Stimulated activated naive CD8-positive, alpha-beta T cell treated with anti-CD3 and anti-CD28 coated beads, Interleukin-15, Interleukin-2, amounts not matched to agents 100 ng/mL and 50 ng/mL, for 24 hours (primary cell): ENCODE results near the gene OR1J1.

Source experiments
- H3K27ac Mint-ChIP-seq: one replicate; pipeline ENCODE4 v1.8.0; 2021; ENCODE audit warnings: mild to moderate bottlenecking, mixed read lengths
- H3K27me3 Mint-ChIP-seq: one replicate; pipeline ENCODE4 v1.8.0; 2021; ENCODE audit warnings: mixed read lengths
- H3K36me3 Mint-ChIP-seq: one replicate; pipeline ENCODE4 v1.8.0; 2021; ENCODE audit warnings: low read depth, mixed read lengths
- H3K4me1 Mint-ChIP-seq: one replicate; pipeline ENCODE4 v1.8.0; 2021; ENCODE audit warnings: low read depth, mixed read lengths
- H3K4me3 Mint-ChIP-seq: one replicate; pipeline ENCODE4 v1.8.0; 2021; ENCODE audit warnings: mild to moderate bottlenecking, mixed read lengths
- H3K9me3 Mint-ChIP-seq: one replicate; pipeline ENCODE4 v1.8.0; 2021; ENCODE audit warnings: mixed read lengths

OR1J1 gene

DNA sequence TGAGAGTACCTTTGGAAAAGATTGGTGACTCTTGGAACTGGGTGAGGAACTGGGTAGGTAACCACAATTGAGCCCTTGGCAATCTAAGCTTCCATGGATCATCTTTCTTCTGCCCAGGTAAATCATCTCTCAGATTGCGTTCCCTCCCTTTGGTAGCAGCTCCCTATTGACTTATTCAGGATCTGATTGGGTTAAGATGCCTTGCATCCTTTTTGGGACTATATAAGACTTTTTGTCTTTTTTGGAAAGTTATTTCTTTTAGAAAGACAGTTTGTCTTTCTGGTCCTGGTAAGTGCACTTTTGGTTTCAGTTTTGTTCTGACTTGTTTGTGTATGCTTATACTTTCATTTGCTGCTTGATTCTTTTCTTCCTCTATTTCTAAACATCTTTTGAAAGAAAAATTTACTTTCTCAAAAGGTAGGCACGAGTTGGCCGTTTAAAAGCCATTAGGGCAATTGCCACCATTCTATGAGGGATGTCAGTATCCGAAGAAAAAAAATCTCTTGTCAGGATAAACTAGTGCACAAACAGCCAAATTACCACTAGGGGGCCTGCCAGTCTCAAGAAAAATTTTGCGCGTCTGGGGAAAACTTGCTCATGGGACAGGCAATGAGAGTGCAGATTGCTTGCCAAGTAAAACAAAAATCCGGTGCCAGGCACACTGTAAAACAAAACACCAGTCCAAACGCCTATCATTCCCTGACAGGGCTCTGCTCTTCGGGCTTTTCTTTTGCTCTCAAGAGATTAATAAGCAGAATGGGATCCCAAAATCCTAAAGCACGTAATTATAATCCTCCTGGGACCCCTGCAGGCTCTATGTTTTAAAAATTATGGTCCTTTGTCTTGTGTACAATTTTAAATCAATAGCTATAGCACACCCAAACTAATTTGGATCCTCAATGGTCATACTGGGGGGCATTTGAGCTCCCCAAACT, 12.8 kb downstream of the OR1J1 start:
- Mint-ChIP-seq H3K36me3 (no peaks in the 10 kb centered on the region), H3K4me1 (peaks cover 17% of the 10 kb centered on the region), H3K27me3 (peaks cover 39% of the 10 kb centered on the region), H3K4me3 (peak overlapping the region; percentile 86), H3K9me3 (no peaks in the 10 kb centered on the region), H3K27ac (peak overlapping the region; percentile 65)

DNA sequence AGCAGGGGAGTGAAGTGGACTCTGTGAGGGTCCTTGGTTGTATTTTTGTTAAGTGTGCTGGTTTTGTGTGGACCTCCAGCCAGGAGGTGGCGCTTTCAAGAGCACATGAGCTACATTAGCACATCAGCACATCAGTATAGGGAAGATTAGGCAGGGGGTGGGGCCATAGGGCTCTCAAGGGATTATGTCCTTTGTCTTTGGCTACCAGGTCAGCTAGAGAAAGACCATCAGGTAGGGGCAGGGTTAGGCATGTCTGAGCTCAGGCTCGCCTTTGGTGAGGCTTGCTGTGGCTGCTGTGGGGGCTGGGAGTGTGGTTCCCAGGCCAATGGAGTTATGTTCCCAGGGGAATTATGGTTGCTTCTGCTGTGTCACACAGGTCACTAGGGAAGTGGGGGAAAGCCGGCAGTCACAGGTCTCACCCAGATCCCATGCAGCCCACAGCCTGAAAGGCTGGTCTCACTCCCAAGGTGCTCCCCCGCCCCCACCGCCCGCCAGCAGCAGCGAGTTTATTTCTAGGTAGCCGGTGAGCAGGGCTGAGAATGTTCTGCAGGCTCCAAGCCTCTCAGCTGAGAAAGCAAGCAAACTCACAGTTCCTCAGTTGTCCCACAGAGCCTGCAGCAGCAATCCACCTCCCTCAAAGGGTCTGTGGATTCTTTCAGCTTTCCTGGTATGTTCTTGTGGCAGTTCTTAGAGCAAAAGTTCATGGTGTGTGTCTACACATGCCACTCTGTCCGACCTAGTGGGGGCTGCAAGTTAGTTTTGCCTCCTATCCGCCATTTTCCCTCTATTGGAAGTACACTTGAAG, 13.7 kb downstream of the OR1J1 start:
- H3K36me3 Mint-ChIP-seq = no peaks in the 10 kb centered on the region

DNA sequence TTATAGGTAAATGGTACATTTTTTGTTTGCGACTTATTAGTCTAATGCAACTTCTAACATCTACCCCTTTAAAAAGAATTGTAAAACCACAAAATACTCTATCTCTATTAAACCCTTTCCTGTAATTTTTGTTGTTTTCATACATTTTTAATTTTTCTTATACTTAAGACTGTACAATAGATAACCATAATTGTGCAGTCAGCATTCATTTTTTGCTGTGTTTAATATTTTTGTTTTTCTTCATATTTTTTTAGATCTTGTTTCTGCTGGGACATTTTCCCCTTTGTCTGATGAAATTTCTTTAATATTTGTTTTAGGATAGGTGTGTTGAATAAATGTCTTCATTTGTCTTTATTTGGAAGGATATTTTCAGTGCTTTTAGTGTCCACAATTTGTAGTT, 19.9 kb downstream of the OR1J1 start:
- Mint-ChIP-seq H3K27ac (no peak overlapping the region), H3K4me3 (no peak overlapping the region), H3K27me3 (peaks cover 62% of the 10 kb centered on the region), H3K9me3 (no peaks in the 10 kb centered on the region), H3K36me3 (no peaks in the 10 kb centered on the region), H3K4me1 (no peaks in the 10 kb centered on the region)

More for the DNA sequence above, 13.7 kb downstream of the OR1J1 start:
- H3K4me3 Mint-ChIP-seq = peak overlapping the region; percentile 86
- H3K27me3 Mint-ChIP-seq = peaks cover 42% of the 10 kb centered on the region
- H3K4me1 Mint-ChIP-seq = peaks cover 17% of the 10 kb centered on the region
- peak overlapping the region; percentile 65 for H3K27ac Mint-ChIP-seq
- H3K9me3 Mint-ChIP-seq = no peaks in the 10 kb centered on the region

DNA sequence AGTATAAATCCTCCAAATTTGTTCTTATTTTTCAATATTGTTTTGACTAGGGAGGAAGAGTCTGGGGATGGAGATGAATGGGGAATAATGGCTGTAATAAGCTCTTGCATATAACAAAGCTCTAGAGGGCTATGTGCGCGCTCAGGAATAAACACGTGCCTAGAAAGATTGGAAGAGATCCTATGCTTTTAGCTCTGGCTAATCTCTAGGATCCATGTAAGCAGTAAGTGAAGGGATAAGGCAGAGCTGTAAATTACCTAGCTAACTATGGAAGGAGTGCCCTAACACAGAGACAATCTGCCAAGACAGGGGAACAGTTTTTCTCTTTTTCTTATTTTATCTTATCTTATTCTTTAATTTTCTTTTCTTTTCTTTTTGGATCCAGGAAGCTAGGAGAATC, 21.6 kb downstream of the OR1J1 start:
- Mint-ChIP-seq H3K4me1 (no peaks in the 10 kb centered on the region), H3K36me3 (no peaks in the 10 kb centered on the region), H3K9me3 (no peaks in the 10 kb centered on the region), H3K4me3 (no peak overlapping the region), H3K27ac (no peak overlapping the region), H3K27me3 (peaks cover 52% of the 10 kb centered on the region)

DNA sequence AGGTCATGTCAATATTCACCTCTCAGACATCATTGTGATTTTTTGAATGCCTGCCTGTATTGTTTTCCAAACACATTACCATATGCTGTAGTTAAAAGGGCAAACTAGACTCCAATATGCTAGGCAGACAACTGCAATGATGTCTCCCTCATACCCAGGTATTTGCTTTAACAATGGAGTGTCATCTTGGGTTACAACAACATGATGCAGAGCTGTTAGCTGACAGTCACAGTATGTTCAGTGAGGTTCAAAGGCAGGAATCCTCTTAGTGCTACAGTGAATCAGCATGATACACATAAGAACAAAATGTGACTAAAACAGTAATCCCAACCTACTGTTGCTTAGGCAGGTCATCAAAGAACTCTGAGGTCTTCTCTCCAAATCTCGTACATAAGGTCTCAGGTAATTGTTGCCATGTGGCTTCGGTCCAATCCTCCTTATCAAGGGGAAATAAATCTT, 24.0 kb downstream of the OR1J1 start:
- no peak overlapping the region for H3K4me3 Mint-ChIP-seq
- H3K36me3 Mint-ChIP-seq = no peaks in the 10 kb centered on the region
- no peaks in the 10 kb centered on the region for H3K9me3 Mint-ChIP-seq
- no peak overlapping the region for H3K27ac Mint-ChIP-seq
- no peaks in the 10 kb centered on the region for H3K4me1 Mint-ChIP-seq
- peaks cover 34% of the 10 kb centered on the region for H3K27me3 Mint-ChIP-seq

DNA sequence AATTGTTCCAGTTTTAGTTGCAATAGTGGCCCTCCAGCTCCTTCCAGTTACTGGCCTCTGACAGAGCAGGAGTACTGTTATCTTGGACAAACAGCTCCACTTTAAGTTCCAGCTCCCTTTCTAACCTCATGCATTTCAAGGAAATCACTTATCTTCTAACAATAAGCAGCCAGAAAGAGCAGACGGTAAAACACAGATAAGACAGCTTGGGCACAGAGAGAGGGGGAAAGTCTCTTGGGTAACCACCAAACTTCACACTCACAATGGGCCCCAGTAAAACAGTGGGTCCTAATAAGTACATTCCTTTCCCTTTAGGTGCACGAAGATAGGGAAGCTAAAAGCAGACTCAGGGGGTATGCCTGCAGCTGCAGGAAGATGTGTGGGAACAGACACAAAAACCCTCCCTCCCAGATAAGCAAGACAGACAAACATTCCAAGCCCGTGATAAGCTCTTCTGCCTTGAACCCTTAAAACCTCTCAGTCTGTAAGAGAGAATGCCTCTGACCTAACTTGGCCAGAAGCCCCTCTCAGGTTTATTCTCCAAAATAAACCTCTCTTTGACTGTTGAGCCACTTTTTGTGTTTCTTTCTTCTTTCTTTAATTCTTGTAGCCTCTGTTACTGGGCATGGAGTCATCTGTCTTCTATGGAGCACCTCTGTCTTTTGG, 30.8 kb downstream of the OR1J1 start:
- H3K27ac Mint-ChIP-seq = no peak overlapping the region
- H3K9me3 Mint-ChIP-seq = no peaks in the 10 kb centered on the region
- H3K4me1 Mint-ChIP-seq = no peaks in the 10 kb centered on the region
- peaks cover 55% of the 10 kb centered on the region for H3K27me3 Mint-ChIP-seq
- no peak overlapping the region for H3K4me3 Mint-ChIP-seq
- H3K36me3 Mint-ChIP-seq = no peaks in the 10 kb centered on the region

DNA sequence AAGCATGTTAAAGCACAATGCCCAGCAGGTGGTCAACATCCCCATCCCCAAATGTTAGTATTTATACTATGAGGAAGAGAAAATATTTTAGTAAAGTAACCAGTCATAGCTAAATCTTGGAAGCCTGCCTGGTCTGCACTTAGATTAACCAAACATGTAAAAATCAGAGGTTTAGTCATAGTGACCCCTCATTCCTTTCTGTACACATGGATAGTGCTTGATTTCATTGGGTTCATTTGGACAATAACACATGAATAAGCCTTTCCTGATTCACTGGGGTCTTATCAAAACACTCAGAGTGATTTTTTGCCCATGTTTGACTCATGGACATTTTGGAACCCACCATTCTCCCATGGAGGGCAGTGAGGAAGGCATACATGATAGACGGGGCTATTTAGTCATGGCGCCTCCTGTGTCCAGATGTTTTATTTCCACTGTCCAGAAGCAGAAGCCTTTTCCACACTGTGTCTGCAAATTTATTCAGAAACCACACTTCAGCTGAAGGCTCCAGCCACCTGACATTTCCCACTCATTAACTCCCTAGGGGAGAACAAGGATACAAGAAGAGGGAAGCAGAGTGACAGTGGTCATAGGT, 32.5 kb downstream of the OR1J1 start:
- no peak overlapping the region for H3K27ac Mint-ChIP-seq
- no peaks in the 10 kb centered on the region for H3K9me3 Mint-ChIP-seq
- H3K4me3 Mint-ChIP-seq = no peak overlapping the region
- H3K27me3 Mint-ChIP-seq = peaks cover 62% of the 10 kb centered on the region
- no peaks in the 10 kb centered on the region for H3K36me3 Mint-ChIP-seq
- H3K4me1 Mint-ChIP-seq = no peaks in the 10 kb centered on the region

DNA sequence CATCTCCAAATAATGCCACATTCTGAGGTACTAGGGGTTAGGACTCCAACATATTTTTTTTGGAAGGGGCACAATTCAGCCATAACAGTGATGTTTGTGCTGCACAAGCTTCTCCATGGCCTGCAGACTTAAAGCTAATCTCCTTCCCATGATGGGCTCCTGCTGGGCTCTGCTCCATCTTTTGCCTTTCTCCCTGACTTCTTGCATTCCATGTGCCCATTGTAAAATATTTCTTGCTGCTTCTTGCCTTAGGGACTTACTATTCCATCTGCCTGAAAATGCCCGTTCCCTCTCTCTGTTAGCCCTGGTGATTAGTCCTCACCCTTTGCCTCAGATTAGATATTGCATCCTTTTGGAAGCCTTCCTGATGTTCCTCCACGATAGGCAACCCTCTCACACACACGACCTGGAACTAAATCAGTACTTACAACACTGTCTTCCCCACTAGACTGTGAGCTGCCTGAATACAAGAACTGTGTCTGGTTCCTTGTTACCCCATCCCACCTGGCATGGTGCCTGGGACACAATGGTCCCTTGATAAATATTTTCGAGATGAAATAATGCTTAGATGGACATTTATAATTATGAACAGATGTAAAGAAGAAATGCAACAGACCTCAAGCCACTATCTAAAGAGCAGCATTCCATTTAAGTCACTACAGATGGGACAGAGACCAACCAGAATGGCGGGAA, 33.5 kb downstream of the OR1J1 start:
- no peaks in the 10 kb centered on the region for H3K4me1 Mint-ChIP-seq
- H3K36me3 Mint-ChIP-seq = no peaks in the 10 kb centered on the region
- no peak overlapping the region for H3K4me3 Mint-ChIP-seq
- no peak overlapping the region for H3K27ac Mint-ChIP-seq
- H3K9me3 Mint-ChIP-seq = no peaks in the 10 kb centered on the region
- H3K27me3 Mint-ChIP-seq = peaks cover 66% of the 10 kb centered on the region

DNA sequence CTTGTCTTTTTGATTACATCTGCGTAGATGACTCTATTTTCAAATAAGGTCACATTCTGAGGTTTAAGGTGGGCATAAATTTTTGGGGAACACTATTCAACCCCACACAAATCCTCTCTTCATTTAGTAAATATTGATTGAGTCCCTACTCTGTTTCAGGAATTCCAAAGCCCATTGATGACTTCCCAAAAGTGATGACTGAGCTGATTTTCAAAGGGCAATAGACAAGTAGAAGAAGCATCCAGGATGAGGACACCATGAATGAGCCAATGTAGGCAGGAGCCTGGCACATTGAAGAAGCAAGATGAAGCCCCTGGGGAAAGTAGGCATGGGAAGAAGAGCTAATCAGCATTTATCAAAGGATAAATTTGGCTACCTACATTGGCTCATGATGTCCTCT, 35.2 kb downstream of the OR1J1 start:
- Mint-ChIP-seq H3K36me3 (no peaks in the 10 kb centered on the region), H3K4me3 (no peak overlapping the region), H3K9me3 (no peaks in the 10 kb centered on the region), H3K27ac (no peak overlapping the region), H3K27me3 (peaks cover 63% of the 10 kb centered on the region), H3K4me1 (no peaks in the 10 kb centered on the region)
